Peyer's patch (tissue), 4 donors: ENCODE results near the gene RING1. TPM values are rescaled to one million over a fixed set of nuclear protein-coding genes. Genes with fewer than 3 reads are reported as not detected.

Source experiments
- DNase-seq, 3 donors: peaks; one replicate each; pipeline ENCODE4 v3.0.0-alpha.2; 2017 to 2019
- H3K27ac ChIP-seq, 4 donors: fragments of 200-600 bp; sonication (generic); one replicate each; pipeline ENCODE4 v1.5.1; 2016 to 2019
- H3K27me3 ChIP-seq, 2 donors: fragments of 200-600 bp; sonication (generic); one replicate each; pipeline ENCODE4 v1.5.1; 2019
- H3K36me3 ChIP-seq, 3 donors: fragments of 200-600 bp; sonication (generic); one replicate each; pipeline ENCODE4 v1.5.1; 2016 to 2019
- H3K4me1 ChIP-seq, 4 donors: fragments of 200-600 bp; sonication (generic); one replicate each; pipeline ENCODE4 v1.5.1; 2016 to 2019
- H3K4me3 ChIP-seq, 4 donors: fragments of 200-600 bp; sonication (generic); 1 replicate in 3 of 4; 2 replicates in 1 of 4; pipeline ENCODE4 v1.5.1; 2016 to 2019; ENCODE audit warnings: mild to moderate bottlenecking in 1 of 4
- H3K9me3 ChIP-seq, 4 donors: fragments of 200-600 bp; sonication (generic); one replicate each; pipeline ENCODE4 v1.5.1; 2016 to 2019; ENCODE audit warnings: mild to moderate bottlenecking in 1 of 4
- POLR2A ChIP-seq, 2 donors: fragments of 450-650 bp; IDR thresholded peaks; one replicate each; pipeline ENCODE4 v1.5.1; 2017; ENCODE audit warnings: antibody characterized with exemption in 2 of 2, mild to moderate bottlenecking in 2 of 2, moderate library complexity in 2 of 2
- total RNA-seq, 4 donors: library from RNA; depleted of rRNA; stranded (reverse); fragments of >200 nt; gene quantifications; one replicate each; pipeline ENCODE4 v1.1.0, GENCODE V29; 2016
- TF ChIP-seq, protein P1 (sequence below), 6 experiments: fragments of 450-650 bp in 4 of 6; fragments of 200-600 bp in 2 of 6; sonication (generic) in 1 of 6; IDR thresholded peaks; one replicate each; pipeline ENCODE4 v1.5.1; 2017 to 2019; ENCODE audit warnings: antibody characterized with exemption in 6 of 6, mild to moderate bottlenecking in 3 of 6, moderate library complexity in 1 of 6

Gene RING1
- total RNA-seq, 4 donors from 2014 or later, result 18.2 to 38.0 (median 20.7) TPM

DNA sequence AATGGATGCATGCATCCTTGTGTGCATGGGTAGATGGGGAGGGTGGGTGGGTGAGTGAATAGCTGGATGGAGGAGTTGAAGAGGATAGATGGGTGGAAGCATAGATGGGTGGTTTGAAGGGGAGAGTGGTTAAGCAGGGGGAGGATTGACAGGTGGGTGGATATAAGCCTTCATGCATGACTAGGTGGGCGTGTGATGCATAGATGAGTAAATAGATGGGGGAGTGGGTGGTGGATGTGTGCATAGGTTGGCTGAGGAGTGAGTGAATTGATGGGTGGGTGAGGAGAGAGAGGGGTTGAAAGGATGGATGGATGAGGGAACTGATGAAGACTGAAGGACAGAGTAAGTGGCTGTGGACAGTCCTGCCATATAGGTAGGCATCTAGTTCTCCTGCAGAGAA is 20.5 kb upstream of the RING1 start:
- no peak for TF ChIP-seq POLR2A (IDR thresholded peaks at IDR 0.05)
- TF ChIP-seq, protein P1, sequence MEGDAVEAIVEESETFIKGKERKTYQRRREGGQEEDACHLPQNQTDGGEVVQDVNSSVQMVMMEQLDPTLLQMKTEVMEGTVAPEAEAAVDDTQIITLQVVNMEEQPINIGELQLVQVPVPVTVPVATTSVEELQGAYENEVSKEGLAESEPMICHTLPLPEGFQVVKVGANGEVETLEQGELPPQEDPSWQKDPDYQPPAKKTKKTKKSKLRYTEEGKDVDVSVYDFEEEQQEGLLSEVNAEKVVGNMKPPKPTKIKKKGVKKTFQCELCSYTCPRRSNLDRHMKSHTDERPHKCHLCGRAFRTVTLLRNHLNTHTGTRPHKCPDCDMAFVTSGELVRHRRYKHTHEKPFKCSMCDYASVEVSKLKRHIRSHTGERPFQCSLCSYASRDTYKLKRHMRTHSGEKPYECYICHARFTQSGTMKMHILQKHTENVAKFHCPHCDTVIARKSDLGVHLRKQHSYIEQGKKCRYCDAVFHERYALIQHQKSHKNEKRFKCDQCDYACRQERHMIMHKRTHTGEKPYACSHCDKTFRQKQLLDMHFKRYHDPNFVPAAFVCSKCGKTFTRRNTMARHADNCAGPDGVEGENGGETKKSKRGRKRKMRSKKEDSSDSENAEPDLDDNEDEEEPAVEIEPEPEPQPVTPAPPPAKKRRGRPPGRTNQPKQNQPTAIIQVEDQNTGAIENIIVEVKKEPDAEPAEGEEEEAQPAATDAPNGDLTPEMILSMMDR (IDR thresholded peaks at IDR 0.05), result no peak
- Histone ChIP-seq H3K4me1 (peaks cover 0 to 13% (median 7%) of the 10 kb centered on the region in 4 donors), H3K36me3 (no peaks in the 10 kb centered on the region), H3K27me3 (peaks cover 0 to 6% of the 10 kb centered on the region in 2 donors), H3K4me3 (no peak overlapping the region), H3K27ac (no peak overlapping the region), H3K9me3 (no peaks in the 10 kb centered on the region)
- DNase-seq, result no peak

DNA sequence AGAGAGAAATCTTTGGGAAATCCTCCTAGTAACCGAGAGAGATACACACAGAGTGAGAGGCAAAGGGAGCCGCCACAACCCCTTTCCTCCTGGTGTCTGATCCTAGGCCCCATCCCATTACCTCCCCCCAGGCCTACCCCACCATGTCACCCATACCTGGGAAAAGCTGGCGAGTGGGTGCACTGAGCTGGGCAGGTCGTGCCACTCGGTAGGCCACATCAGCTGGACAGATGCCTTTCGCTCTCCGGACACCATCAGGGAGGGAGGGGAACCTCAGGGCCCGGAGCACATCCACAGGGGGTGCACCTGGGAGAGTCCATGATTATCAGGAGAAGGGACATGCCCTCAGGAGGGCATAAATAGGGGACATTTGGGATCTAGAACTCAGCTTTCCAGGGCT is 19.1 kb upstream of the RING1 start:
- no peak overlapping the region for H3K4me3 ChIP-seq
- TF ChIP-seq, protein P1 (IDR thresholded peaks at IDR 0.05), result no peak
- no peak for TF ChIP-seq POLR2A (IDR thresholded peaks at IDR 0.05)
- no peak overlapping the region for H3K27ac ChIP-seq
- H3K36me3 ChIP-seq, result peaks cover 0 to 2% (median 0%) of the 10 kb centered on the region in 3 donors
- DNase-seq, result no peak
- no peaks in the 10 kb centered on the region for H3K9me3 ChIP-seq
- H3K4me1 ChIP-seq, result peaks cover 0 to 15% (median 10%) of the 10 kb centered on the region in 4 donors
- H3K27me3 ChIP-seq, result peaks cover 0 to 9% of the 10 kb centered on the region in 2 donors

DNA sequence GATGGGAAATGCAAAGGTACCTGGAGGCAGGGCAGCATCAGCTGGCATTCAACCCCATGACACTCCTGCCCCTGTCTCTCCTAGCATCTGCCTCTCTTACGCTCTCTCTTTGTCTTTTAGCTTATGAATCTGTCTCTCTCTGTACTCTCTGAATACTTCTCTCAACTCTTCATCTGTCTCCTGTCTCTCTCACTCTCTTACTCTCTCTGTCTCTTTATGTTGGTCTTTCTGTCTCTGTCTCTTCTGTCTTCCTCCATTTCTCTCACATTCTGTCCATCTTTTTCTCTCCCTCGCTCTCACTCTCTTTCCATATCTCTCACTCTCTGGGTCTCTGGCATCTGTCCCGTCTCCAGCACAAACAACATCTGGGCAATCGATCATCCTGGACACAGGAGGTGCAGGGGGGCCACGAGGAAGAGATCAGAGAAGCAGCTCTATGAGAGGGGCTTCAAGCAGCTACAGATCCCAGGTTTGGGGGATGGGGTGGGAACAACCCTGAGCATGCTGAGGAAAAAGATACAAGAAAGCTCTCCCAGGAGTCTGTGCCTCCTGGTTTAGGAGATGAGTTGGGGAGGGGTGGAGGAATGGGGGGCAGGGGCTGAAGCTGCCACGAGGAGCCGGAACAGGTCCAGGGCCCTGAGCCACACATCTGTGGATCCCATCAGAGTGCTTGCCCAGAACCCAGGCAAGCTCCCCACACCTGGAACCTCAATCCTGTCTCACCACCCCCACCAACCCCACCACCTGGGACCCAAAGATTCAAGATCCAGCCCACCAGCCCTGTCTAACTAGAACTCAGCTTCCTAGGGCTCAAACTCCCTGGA is 18.5 kb upstream of the RING1 start:
- no peak for DNase-seq
- peaks cover 0 to 9% of the 10 kb centered on the region in 2 donors for H3K27me3 ChIP-seq
- peaks cover 0 to 15% (median 10%) of the 10 kb centered on the region in 4 donors for H3K4me1 ChIP-seq
- H3K36me3 ChIP-seq, result peaks cover 0 to 8% (median 0%) of the 10 kb centered on the region in 3 donors
- TF ChIP-seq, protein P1 (IDR thresholded peaks at IDR 0.05), result no peak
- no peak for TF ChIP-seq POLR2A (IDR thresholded peaks at IDR 0.05)
- no peak overlapping the region for H3K4me3 ChIP-seq
- H3K9me3 ChIP-seq, result no peaks in the 10 kb centered on the region
- H3K27ac ChIP-seq, result no peak overlapping the region

DNA sequence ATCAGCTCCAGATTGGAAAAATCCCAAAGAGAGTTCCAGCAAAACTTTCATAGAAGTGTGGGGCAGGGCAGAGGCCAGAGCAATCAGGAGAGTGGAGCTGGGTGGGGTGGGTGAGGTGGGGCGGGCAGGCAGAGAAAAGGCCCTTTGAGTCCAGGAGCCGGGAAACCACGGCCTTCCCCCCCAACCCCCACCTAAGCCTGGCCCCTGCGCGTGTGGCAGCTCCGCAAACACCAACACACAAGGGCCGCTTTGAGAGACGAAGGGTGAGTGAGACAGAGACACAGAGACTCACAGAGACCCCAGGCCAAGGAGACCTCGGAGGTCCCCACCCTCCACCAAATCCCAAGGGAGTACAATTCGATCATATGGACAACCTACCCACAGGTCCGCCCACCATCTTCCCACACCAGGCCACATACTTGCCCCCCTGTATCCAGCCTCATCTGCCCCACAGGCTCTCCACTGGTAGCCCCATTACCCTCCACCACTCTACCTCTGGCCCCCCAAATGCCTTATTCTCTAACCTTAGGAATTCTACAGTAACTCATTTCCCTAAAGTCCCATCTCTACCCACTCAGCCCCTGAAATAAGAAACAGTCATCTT is 17.7 kb upstream of the RING1 start:
- TF ChIP-seq POLR2A (IDR thresholded peaks at IDR 0.05), result no peak
- TF ChIP-seq, protein P1 (IDR thresholded peaks at IDR 0.05), result no peak
- Histone ChIP-seq H3K27ac (no peak overlapping the region), H3K4me1 (peaks cover 0 to 15% (median 10%) of the 10 kb centered on the region in 4 donors), H3K9me3 (no peaks in the 10 kb centered on the region), H3K4me3 (no peak overlapping the region), H3K27me3 (peaks cover 0 to 9% of the 10 kb centered on the region in 2 donors), H3K36me3 (peaks cover 0 to 16% (median 0%) of the 10 kb centered on the region in 3 donors)
- DNase-seq, result no peak

DNA sequence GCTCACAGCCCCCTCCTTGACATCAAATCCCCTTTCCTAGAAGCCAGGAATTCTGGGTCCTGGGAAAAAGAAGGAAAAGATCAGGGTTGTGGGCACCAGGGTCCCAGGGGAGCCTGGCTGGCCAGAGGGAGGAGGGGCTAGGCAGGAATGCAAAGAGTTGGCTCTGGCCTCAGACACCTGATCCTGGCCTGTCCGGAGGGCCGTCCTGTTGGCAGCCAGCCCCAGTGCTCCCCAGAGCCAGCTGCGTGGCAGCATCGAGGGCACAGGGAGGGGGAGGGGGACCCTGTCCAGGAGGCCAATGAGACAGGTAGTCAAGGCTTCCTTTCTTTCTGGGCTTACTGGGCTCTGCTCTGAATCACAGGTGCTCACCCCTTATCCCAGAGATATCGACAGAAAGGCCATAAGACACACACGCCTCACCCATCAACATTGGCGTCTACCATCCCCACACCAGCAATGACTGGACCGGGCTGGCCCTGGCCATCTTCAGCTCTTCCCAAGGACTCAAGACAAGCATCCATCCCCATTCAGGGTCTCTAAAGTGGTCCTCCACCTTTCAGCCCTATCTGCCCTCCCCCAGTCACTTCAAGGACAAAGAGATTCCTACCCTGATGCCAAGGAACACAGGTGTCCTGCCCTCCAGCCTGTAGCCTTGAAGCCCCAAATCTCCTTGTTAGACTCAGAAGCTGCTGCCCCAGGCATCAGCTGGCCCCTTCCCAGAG is 16.8 kb upstream of the RING1 start:
- peaks cover 0 to 9% of the 10 kb centered on the region in 2 donors for H3K27me3 ChIP-seq
- no peak for DNase-seq
- no peaks in the 10 kb centered on the region for H3K9me3 ChIP-seq
- peaks cover 0 to 26% (median 3%) of the 10 kb centered on the region in 3 donors for H3K36me3 ChIP-seq
- no peak overlapping the region for H3K4me3 ChIP-seq
- H3K27ac ChIP-seq, result no peak overlapping the region
- H3K4me1 ChIP-seq, result peaks cover 0 to 15% (median 10%) of the 10 kb centered on the region in 4 donors
- TF ChIP-seq, protein P1 (IDR thresholded peaks at IDR 0.05), result no peak
- no peak for TF ChIP-seq POLR2A (IDR thresholded peaks at IDR 0.05)
